ENCODE measurements around the gene KRTAP5-7. TPM values are rescaled to one million over a fixed set of nuclear protein-coding genes. Genes with fewer than 3 reads are reported as not detected.

Gene KRTAP5-7
- total RNA-seq, 2 donors from 2014 or later, result not detected

DNA sequence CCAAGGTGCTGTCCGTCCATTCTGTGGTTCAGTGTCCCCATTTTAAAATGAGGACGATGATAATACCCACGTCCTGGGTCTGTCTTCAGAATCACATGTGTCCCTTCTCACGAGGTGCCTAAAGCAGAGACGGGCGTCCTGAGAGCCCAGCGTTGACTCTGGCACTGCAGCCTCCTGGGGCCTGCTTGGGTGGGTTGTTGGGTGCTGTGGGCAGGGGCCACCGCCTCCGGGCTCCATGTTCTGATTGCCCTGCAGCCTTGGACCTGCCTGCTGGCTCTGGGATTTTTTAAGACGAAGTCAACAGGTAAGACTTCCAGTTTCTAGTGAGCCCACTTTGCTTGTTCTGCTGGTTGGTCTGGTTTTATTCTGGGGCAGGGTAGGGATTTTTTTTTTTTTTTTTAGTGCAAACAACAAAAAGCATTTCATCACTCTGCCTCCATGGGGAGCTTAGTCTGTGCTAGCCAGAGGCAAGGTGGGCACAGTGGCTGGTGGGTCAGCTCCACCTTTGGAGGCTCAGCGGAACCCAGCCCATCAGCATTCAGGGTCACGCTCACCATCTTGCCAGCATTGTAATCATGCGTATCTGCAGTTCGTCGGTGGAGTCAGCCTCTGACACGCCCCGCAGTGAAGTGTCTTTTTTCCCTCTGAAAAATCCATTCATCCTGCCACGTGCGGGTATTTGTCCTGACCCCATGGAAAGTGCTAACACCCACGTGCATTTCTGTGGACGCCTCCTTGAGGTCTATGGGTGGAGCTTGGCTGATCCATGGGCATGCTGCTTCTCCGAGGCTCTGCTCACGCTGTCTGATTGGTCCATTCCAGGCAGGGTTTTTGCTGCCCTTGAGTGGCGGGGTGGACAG is 45.7 kb upstream of the KRTAP5-7 start:
- no peak for DNase-seq
- Mint-ChIP-seq H3K9me3 (no peaks in the 10 kb centered on the region), H3K27me3 (ENCODE audit: insufficient read depth) (no peaks in the 10 kb centered on the region), H3K4me1 (peaks cover 7% of the 10 kb centered on the region), H3K4me3 (no peak overlapping the region), H3K36me3 (ENCODE audit: low read depth) (peaks cover 79% of the 10 kb centered on the region), H3K27ac (no peak overlapping the region)
- Histone ChIP-seq H3K27me3 (ENCODE audit: control insufficient read depth, insufficient read depth, low read length, poor library complexity, severe bottlenecking) (no peaks in the 10 kb centered on the region), H3K36me3 (ENCODE audit: control insufficient read depth, insufficient read depth, low read length) (peaks cover 54% of the 10 kb centered on the region), H3K4me1 (ENCODE audit: control insufficient read depth, insufficient read depth, low read length) (no peaks in the 10 kb centered on the region), H3K9ac (ENCODE audit: extremely low read depth, low read length, poor library complexity, severe bottlenecking) (no peak overlapping the region), H3K9me3 (ENCODE audit: control insufficient read depth, low read length) (peaks cover 7% of the 10 kb centered on the region), H3K4me3 (ENCODE audit: low read length) (no peak overlapping the region), H3K27ac (ENCODE audit: low read depth, low read length) (no peak overlapping the region)
- WGBS, 2 experiments (ENCODE audit: insufficient coverage in 1 of 2, insufficient read length in 1 of 2), result 90 to 93% methylated on average over 19 to 24 of the region's 24 CpGs
- no peak for TF ChIP-seq CTCF (conservative IDR thresholded peaks at IDR 0.05)

DNA sequence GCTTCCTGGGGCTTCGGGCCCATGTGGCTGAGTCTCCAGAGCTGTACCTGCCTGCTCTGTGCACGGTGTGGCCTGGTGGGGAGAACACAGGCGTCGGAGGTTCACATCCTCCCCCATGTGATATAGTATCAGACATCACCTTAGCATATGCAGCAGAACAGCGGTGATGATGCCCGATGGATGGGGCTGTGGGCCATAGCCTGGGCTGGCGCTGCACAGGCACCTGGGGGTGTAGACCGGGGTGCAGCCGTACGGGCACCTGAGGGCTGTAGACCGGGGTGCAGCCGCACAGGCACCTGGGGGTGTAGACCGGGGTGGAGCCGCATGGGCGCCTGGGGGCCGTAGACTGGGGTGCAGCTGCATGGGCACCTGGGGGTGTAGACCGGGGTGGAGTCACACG is 44.9 kb upstream of the KRTAP5-7 start:
- Mint-ChIP-seq H3K36me3 (ENCODE audit: low read depth) (peaks cover 79% of the 10 kb centered on the region), H3K27me3 (ENCODE audit: insufficient read depth) (no peaks in the 10 kb centered on the region)
- WGBS, 2 experiments (ENCODE audit: insufficient coverage in 1 of 2, insufficient read length in 1 of 2), result 75 to 93% methylated on average over 2 to 16 of the region's 18 CpGs

GRCh38 chr11:71482746-71483364 is 44.2 kb upstream of the KRTAP5-7 start:
- no peak overlapping the region for H3K4me3 ChIP-seq (ENCODE audit: low read length)
- H3K27me3 Mint-ChIP-seq (ENCODE audit: insufficient read depth), result no peaks in the 10 kb centered on the region
- H3K27me3 ChIP-seq (ENCODE audit: control insufficient read depth, insufficient read depth, low read length, poor library complexity, severe bottlenecking), result no peaks in the 10 kb centered on the region
- no peak overlapping the region for H3K9ac ChIP-seq (ENCODE audit: extremely low read depth, low read length, poor library complexity, severe bottlenecking)
- TF ChIP-seq CTCF (conservative IDR thresholded peaks at IDR 0.05), result no peak
- H3K36me3 ChIP-seq (ENCODE audit: control insufficient read depth, insufficient read depth, low read length), result peaks cover 60% of the 10 kb centered on the region
- H3K27ac Mint-ChIP-seq, result no peak overlapping the region
- peaks cover 75% of the 10 kb centered on the region for H3K36me3 Mint-ChIP-seq (ENCODE audit: low read depth)
- no peaks in the 10 kb centered on the region for H3K4me1 ChIP-seq (ENCODE audit: control insufficient read depth, insufficient read depth, low read length)
- H3K9me3 ChIP-seq (ENCODE audit: control insufficient read depth, low read length), result peaks cover 8% of the 10 kb centered on the region
- peaks cover 5% of the 10 kb centered on the region for H3K4me1 Mint-ChIP-seq
- no peak overlapping the region for H3K4me3 Mint-ChIP-seq
- no peaks in the 10 kb centered on the region for H3K9me3 Mint-ChIP-seq
- DNase-seq, result no peak
- no peak overlapping the region for H3K27ac ChIP-seq (ENCODE audit: low read depth, low read length)
- WGBS, 2 experiments (ENCODE audit: insufficient coverage in 1 of 2, insufficient read length in 1 of 2), result 94 to 98% methylated on average over 9 to 13 of the region's 13 CpGs

More for the DNA sequence above, 44.9 kb upstream of the KRTAP5-7 start:
- no peak overlapping the region for H3K9ac ChIP-seq (ENCODE audit: extremely low read depth, low read length, poor library complexity, severe bottlenecking)
- peaks cover 8% of the 10 kb centered on the region for H3K9me3 ChIP-seq (ENCODE audit: control insufficient read depth, low read length)
- no peak for TF ChIP-seq CTCF (conservative IDR thresholded peaks at IDR 0.05)
- peaks cover 7% of the 10 kb centered on the region for H3K4me1 Mint-ChIP-seq
- no peak overlapping the region for H3K4me3 ChIP-seq (ENCODE audit: low read length)
- no peaks in the 10 kb centered on the region for H3K9me3 Mint-ChIP-seq
- no peaks in the 10 kb centered on the region for H3K27me3 ChIP-seq (ENCODE audit: control insufficient read depth, insufficient read depth, low read length, poor library complexity, severe bottlenecking)
- no peak overlapping the region for H3K4me3 Mint-ChIP-seq
- no peak overlapping the region for H3K27ac Mint-ChIP-seq
- no peak for DNase-seq
- no peaks in the 10 kb centered on the region for H3K4me1 ChIP-seq (ENCODE audit: control insufficient read depth, insufficient read depth, low read length)
- peaks cover 59% of the 10 kb centered on the region for H3K36me3 ChIP-seq (ENCODE audit: control insufficient read depth, insufficient read depth, low read length)
- H3K27ac ChIP-seq (ENCODE audit: low read depth, low read length), result no peak overlapping the region
